ENCODE measurements around the gene ZNF483. TPM values are rescaled to one million over a fixed set of nuclear protein-coding genes. Genes with fewer than 3 reads are reported as not detected.
A peak's percentile ranks its signal among the peaks of the same experiment; 100 is the strongest.
"Not testable (repeated sequence)": the region's sequence is repeated elsewhere in the genome, so short reads cannot be mapped to it uniquely, and the experiment has no call there.

Gene ZNF483
- 1 to 10 TPM; 2.5 to 3.0 TPM for total RNA-seq

GRCh38 chr9:111525056-111525977, at the start of gene ZNF483:
Gene ZNF483 (plus strand): TSS chr9:111525179. CDS start chr9:111527396, 2,217 bp downstream.
- intact Hi-C loops (cut with DNase I, micrococcal nuclease): loop anchor here (1.0 to 5.0 kb wide), 3 partner anchors 42 to 137 kb away; partner anchors contain the start of genes DNAJC25 (in 1 of the 2) and GNG10 (in 1 of the 2)
- H3K4me1 Mint-ChIP-seq: peaks cover 25% of the 10 kb centered on the region
- H3K4me3 Mint-ChIP-seq: peak within 1 kb of the TSS; percentile 90
- no peaks in the 10 kb centered on the region for H3K27me3 Mint-ChIP-seq
- peak within 1 kb of the TSS; percentile 87 for H3K27ac Mint-ChIP-seq
- peaks cover 19% of the 10 kb centered on the region for H3K36me3 Mint-ChIP-seq (ENCODE audit: low read depth)
- ATAC-seq (peak; percentile 71), DNase-seq (peak; percentile 80)
- ChIA-PET POLR2A (interaction anchor here (0.9 to 1.0 kb wide), 2 partner anchors 106 to 116 kb away, joined by 3 read pairs; partner anchors contain the start of gene DNAJC25), CTCF (interaction anchor here (0.7 to 1.1 kb wide), 2 partner anchors 101 to 713 kb away, joined by 3 to 4 read pairs; no protein-coding TSS in a partner anchor)
- no peaks in the 10 kb centered on the region for H3K9me3 Mint-ChIP-seq (ENCODE audit: low read depth)

GRCh38 chr9:111475195-111475594, 49.8 kb upstream of the ZNF483 start:
- ChIA-PET POLR2A (no interaction called here), CTCF (interaction anchor here (1.0 kb wide), 1 partner anchor 12 kb away, joined by 3 read pairs; no protein-coding TSS in a partner anchor)
- ATAC-seq (no peak), DNase-seq (no peak)
- H3K4me3 Mint-ChIP-seq: no peak overlapping the region
- no peaks in the 10 kb centered on the region for H3K9me3 Mint-ChIP-seq (ENCODE audit: low read depth)
- H3K4me1 Mint-ChIP-seq: peaks cover 41% of the 10 kb centered on the region
- peaks cover 15% of the 10 kb centered on the region for H3K36me3 Mint-ChIP-seq (ENCODE audit: low read depth)
- H3K27ac Mint-ChIP-seq: no peak overlapping the region
- H3K27me3 Mint-ChIP-seq: no peaks in the 10 kb centered on the region
- intact Hi-C loops (cut with DNase I, micrococcal nuclease): no loop called here

- H3K9me3 Mint-ChIP-seq (ENCODE audit: low read depth): no peaks in the 10 kb centered on the region
- ATAC-seq (no peak), DNase-seq (no peak)
- ChIA-PET POLR2A (interaction anchor here (0.6 kb wide), 2 partner anchors 13 to 99 kb away, joined by 3 to 5 read pairs; no protein-coding TSS in a partner anchor), CTCF (interaction anchor here (0.7 kb wide), 1 partner anchor 36 kb away, joined by 5 read pairs; no protein-coding TSS in a partner anchor)
- peaks cover 15% of the 10 kb centered on the region for H3K36me3 Mint-ChIP-seq (ENCODE audit: low read depth)
- intact Hi-C loops (cut with DNase I, micrococcal nuclease): no loop called here
- no peaks in the 10 kb centered on the region for H3K27me3 Mint-ChIP-seq
- no peak overlapping the region for H3K27ac Mint-ChIP-seq
- H3K4me1 Mint-ChIP-seq: peaks cover 51% of the 10 kb centered on the region
- no peak overlapping the region for H3K4me3 Mint-ChIP-seq
These were observed 47.3 kb upstream of the ZNF483 start for GRCh38 chr9:111477677-111478076.

GRCh38 chr9:111481885-111482636, 42.9 kb upstream of the ZNF483 start:
- ChIA-PET POLR2A (no interaction called here), CTCF (interaction anchor here (0.6 to 1.9 kb wide), 2 partner anchors 11 to 30 kb away, joined by 4 to 7 read pairs; no protein-coding TSS in a partner anchor)
- DNase-seq (no peak), ATAC-seq (no peak)
- Mint-ChIP-seq H3K4me1 (peaks cover 39% of the 10 kb centered on the region), H3K9me3 (ENCODE audit: low read depth) (no peaks in the 10 kb centered on the region), H3K36me3 (ENCODE audit: low read depth) (peaks cover 11% of the 10 kb centered on the region), H3K27me3 (no peaks in the 10 kb centered on the region), H3K27ac (peak overlapping the region; percentile 82), H3K4me3 (peak overlapping the region; percentile 81)
- intact Hi-C loops (cut with DNase I, micrococcal nuclease): loop anchor here (2.0 to 10.0 kb wide), 5 partner anchors 415 to 1507 kb away; partner anchors contain the start of genes INIP (in 1 of the 2), KIAA1958 (in 1 of the 2), SNX30 (in 1 of the 2) and UGCG (in 1 of the 2)

- ATAC-seq (peak; percentile 43), DNase-seq (peak; percentile 79)
- Mint-ChIP-seq H3K4me3 (peak overlapping the region; percentile 81), H3K27me3 (no peaks in the 10 kb centered on the region), H3K4me1 (peaks cover 32% of the 10 kb centered on the region), H3K9me3 (ENCODE audit: low read depth) (no peaks in the 10 kb centered on the region), H3K27ac (peak overlapping the region; percentile 82), H3K36me3 (ENCODE audit: low read depth) (peaks cover 11% of the 10 kb centered on the region)
- POLR2A ChIA-PET: no interaction called here
- CTCF ChIA-PET: interaction anchor here (1.9 kb wide), 1 partner anchor 12 kb away, joined by 4 read pairs; no protein-coding TSS in a partner anchor
- intact Hi-C loops (cut with DNase I, micrococcal nuclease): loop anchor here (1.0 to 10.0 kb wide), 8 partner anchors 42 to 1508 kb away; partner anchors contain the start of genes ZNF483 (in 2 of the 2), GNG10 (in 1 of the 2), INIP (in 1 of the 2) and KIAA1958 (in 1 of the 2)
These were observed 42.1 kb upstream of the ZNF483 start for GRCh38 chr9:111482694-111483438.

GRCh38 chr9:111483439-111483857, 41.5 kb upstream of the ZNF483 start:
- intact Hi-C loops (cut with DNase I, micrococcal nuclease): loop anchor here (1.0 to 10.0 kb wide), 8 partner anchors 42 to 1509 kb away; partner anchors contain the start of genes ZNF483 (in 2 of the 2), GNG10 (in 1 of the 2), INIP (in 1 of the 2) and KIAA1958 (in 1 of the 2)
- Mint-ChIP-seq H3K27ac (no peak overlapping the region), H3K4me3 (no peak overlapping the region), H3K36me3 (ENCODE audit: low read depth) (peaks cover 11% of the 10 kb centered on the region), H3K27me3 (no peaks in the 10 kb centered on the region), H3K9me3 (ENCODE audit: low read depth) (no peaks in the 10 kb centered on the region), H3K4me1 (peaks cover 32% of the 10 kb centered on the region)
- ChIA-PET CTCF (interaction anchor here (1.9 kb wide), 1 partner anchor 12 kb away, joined by 4 read pairs; no protein-coding TSS in a partner anchor), POLR2A (no interaction called here)
- peak; percentile 75 for DNase-seq
- peak; percentile 42 for ATAC-seq

GRCh38 chr9:111483858-111484571, 41.0 kb upstream of the ZNF483 start, which contains the start of gene ECPAS:
Gene ECPAS (minus strand): TSS chr9:111484383. CDS start chr9:111472918, 11,465 bp downstream.
- intact Hi-C loops (cut with DNase I, micrococcal nuclease): loop anchor here (1.0 to 10.0 kb wide), 10 partner anchors 41 to 1509 kb away; partner anchors contain the start of genes DNAJC25 (in 2 of the 2), UGCG (in 2 of the 2), ZNF483 (in 2 of the 2) and GNG10 (in 1 of the 2)
- POLR2A ChIA-PET: no interaction called here
- H3K9me3 Mint-ChIP-seq (ENCODE audit: low read depth): no peaks in the 10 kb centered on the region
- CTCF ChIA-PET: interaction anchor here (0.7 to 1.9 kb wide), 2 partner anchors 13 to 1786 kb away, joined by 3 to 4 read pairs; no protein-coding TSS in a partner anchor
- peaks cover 28% of the 10 kb centered on the region for H3K4me1 Mint-ChIP-seq
- DNase-seq (peak; percentile 83), ATAC-seq (peak; percentile 79)
- peak within 1 kb of the TSS; percentile 89 for H3K27ac Mint-ChIP-seq
- no peaks in the 10 kb centered on the region for H3K27me3 Mint-ChIP-seq
- H3K4me3 Mint-ChIP-seq: peak within 1 kb of the TSS; percentile 81
- H3K36me3 Mint-ChIP-seq (ENCODE audit: low read depth): peaks cover 7% of the 10 kb centered on the region

- CTCF ChIA-PET: interaction anchor here (0.7 kb wide), 1 partner anchor 1785 kb away, joined by 3 read pairs; no protein-coding TSS in a partner anchor
These were observed 40.4 kb upstream of the ZNF483 start for GRCh38 chr9:111484572-111484894.

GRCh38 chr9:111497196-111497595, 27.8 kb upstream of the ZNF483 start:
- DNase-seq; H3K4me3 Mint-ChIP-seq; H3K4me1 Mint-ChIP-seq; POLR2A ChIA-PET; H3K27ac Mint-ChIP-seq; H3K36me3 Mint-ChIP-seq (ENCODE audit: low read depth); ATAC-seq; H3K9me3 Mint-ChIP-seq (ENCODE audit: low read depth); intact Hi-C loops (cut with DNase I, micrococcal nuclease); CTCF ChIA-PET: not testable (repeated sequence)
- peaks cover 10% of the 10 kb centered on the region for H3K27me3 Mint-ChIP-seq

More at GRCh38 chr9:111484572-111484894, 40.4 kb upstream of the ZNF483 start:
- no peak for ATAC-seq
- peaks cover 7% of the 10 kb centered on the region for H3K36me3 Mint-ChIP-seq (ENCODE audit: low read depth)
- DNase-seq: no peak
- POLR2A ChIA-PET: no interaction called here
- intact Hi-C loops (cut with DNase I, micrococcal nuclease): loop anchor here (1.0 to 10.0 kb wide), 6 partner anchors 147 to 1510 kb away; partner anchors contain the start of genes DNAJC25 (in 2 of the 2), UGCG (in 2 of the 2), INIP (in 1 of the 2) and KIAA1958 (in 1 of the 2)
- H3K4me1 Mint-ChIP-seq: peaks cover 28% of the 10 kb centered on the region
- peak overlapping the region; percentile 89 for H3K27ac Mint-ChIP-seq
- H3K9me3 Mint-ChIP-seq (ENCODE audit: low read depth): no peaks in the 10 kb centered on the region
- no peaks in the 10 kb centered on the region for H3K27me3 Mint-ChIP-seq
- peak overlapping the region; percentile 81 for H3K4me3 Mint-ChIP-seq
